Body of pancreas (tissue), 4 donors: ENCODE results near the gene TMEM164. TPM values are rescaled to one million over a fixed set of nuclear protein-coding genes. Genes with fewer than 3 reads are reported as not detected.
A peak's percentile ranks its signal among the peaks of the same experiment; 100 is the strongest.

Source experiments
- ATAC-seq: fragments of 150-250 bp; one replicate; pipeline ENCODE4 v1.9.1; 2016
- DNase-seq, 4 donors: peaks; one replicate each; pipeline ENCODE4 v3.0.0-alpha.2; 2019
- H3K27ac ChIP-seq, 4 donors: fragments of 200-600 bp; sonication (generic); 1 replicate in 3 of 4; 2 replicates in 1 of 4; pipeline versions ENCODE4 v1.5.1 to v1.6.1; 2016 to 2019; ENCODE audit warnings: mild to moderate bottlenecking in 1 of 4, mixed read lengths in 1 of 4, moderate library complexity in 1 of 4
- H3K27me3 ChIP-seq, 2 donors: fragments of 200-600 bp; sonication (generic); one replicate each; pipeline ENCODE4 v1.6.0; 2016; ENCODE audit warnings: mild to moderate bottlenecking in 1 of 2
- H3K36me3 ChIP-seq, 2 donors: fragments of 200-600 bp; sonication (generic); replicated peaks in 1 of 2; 2 replicates each; pipeline ENCODE4 v1.5.1; 2016; ENCODE audit warnings: low read depth in 2 of 2; ENCODE audit not compliant: insufficient read depth in 1 of 2
- H3K4me1 ChIP-seq: fragments of 200-600 bp; sonication (generic); one replicate; pipeline ENCODE4 v1.6.0; 2016
- H3K4me3 ChIP-seq, 2 donors: fragments of 200-600 bp; sonication (generic); 1 replicate in 1 of 2; 2 replicates in 1 of 2; pipeline ENCODE4 v1.5.1; 2016 to 2019
- H3K9me3 ChIP-seq, 3 donors: fragments of 200-600 bp; sonication (generic); 1 replicate in 2 of 3; 2 replicates in 1 of 3; pipeline ENCODE4 v1.5.1; 2016
- POLR2A ChIP-seq, 3 donors: fragments of 450-650 bp; IDR thresholded peaks; one replicate each; pipeline ENCODE4 v1.6.1; 2016; ENCODE audit warnings: antibody characterized with exemption in 3 of 3, mild to moderate bottlenecking in 2 of 3
- WGBS, 2 donors: methylation state at CpG; one replicate each; pipeline ENCODE4 v1.1.5; 2017; 5-methylcytosine and 5-hydroxymethylcytosine counted together
- intact Hi-C: fragments of 100-400 bp; cut with DNase I; formaldehyde crosslinking; loops from one replicate; pipeline ENCODE4 v1.15.1; 2023
- total RNA-seq, 2 donors: library from RNA; depleted of rRNA; stranded (reverse); fragments of >200 nt; gene quantifications; one replicate each; pipeline ENCODE4 v1.1.0, GENCODE V29; 2016
- TF ChIP-seq, protein P1 (sequence below), 7 experiments: fragments of 450-650 bp in 4 of 7; fragments of 200-600 bp in 3 of 7; sonication (generic) in 3 of 7; IDR thresholded peaks; one replicate each; pipeline ENCODE4 v1.5.1; 2016 to 2019; ENCODE audit warnings: antibody characterized with exemption in 7 of 7

Gene TMEM164
- total RNA-seq, 2 donors from 2014 or later, result 16.1 to 334 TPM

DNA sequence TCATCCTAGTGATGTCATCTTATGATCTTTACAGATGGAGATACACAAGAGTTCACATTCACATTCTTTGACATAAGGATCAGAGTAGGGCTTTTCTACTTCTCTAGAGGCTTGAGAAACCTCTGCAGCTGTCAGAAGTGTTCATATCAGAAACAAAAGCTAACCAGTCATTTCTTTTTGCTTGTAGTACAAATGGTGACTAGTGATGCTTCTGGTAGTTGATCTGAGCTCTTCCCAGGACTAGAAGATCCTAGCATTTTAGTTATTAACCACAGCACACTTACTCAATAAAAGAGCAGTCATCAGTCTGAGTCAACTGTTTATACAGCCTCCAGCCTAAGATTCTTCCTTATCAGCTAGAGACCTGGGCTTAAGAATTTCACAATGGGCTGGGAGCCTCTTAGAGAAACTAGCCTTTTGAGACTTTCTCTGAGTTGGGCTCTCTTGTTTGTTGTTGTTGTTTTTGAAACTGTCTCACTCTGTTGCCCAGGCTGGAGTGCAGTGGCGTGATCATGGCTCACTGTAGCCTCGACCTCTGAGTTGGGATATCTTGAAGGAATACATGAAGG, 84.1 kb downstream of the TMEM164 start:
- Histone ChIP-seq H3K4me3 (no peak overlapping the region), H3K4me1 (peaks cover 29% of the 10 kb centered on the region), H3K27me3 (no peaks in the 10 kb centered on the region), H3K9me3 (no peaks in the 10 kb centered on the region), H3K27ac (peak overlapping the region in 3 of 4 donors; percentile 14 to 69 (median 55)), H3K36me3 (no peaks in the 10 kb centered on the region)
- WGBS, 2 donors, result 90 to 96% methylated on average over 2 of the region's 2 CpGs
- peak in 1 of 4 donors; percentile 17 for DNase-seq
- TF ChIP-seq, protein P1, sequence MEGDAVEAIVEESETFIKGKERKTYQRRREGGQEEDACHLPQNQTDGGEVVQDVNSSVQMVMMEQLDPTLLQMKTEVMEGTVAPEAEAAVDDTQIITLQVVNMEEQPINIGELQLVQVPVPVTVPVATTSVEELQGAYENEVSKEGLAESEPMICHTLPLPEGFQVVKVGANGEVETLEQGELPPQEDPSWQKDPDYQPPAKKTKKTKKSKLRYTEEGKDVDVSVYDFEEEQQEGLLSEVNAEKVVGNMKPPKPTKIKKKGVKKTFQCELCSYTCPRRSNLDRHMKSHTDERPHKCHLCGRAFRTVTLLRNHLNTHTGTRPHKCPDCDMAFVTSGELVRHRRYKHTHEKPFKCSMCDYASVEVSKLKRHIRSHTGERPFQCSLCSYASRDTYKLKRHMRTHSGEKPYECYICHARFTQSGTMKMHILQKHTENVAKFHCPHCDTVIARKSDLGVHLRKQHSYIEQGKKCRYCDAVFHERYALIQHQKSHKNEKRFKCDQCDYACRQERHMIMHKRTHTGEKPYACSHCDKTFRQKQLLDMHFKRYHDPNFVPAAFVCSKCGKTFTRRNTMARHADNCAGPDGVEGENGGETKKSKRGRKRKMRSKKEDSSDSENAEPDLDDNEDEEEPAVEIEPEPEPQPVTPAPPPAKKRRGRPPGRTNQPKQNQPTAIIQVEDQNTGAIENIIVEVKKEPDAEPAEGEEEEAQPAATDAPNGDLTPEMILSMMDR (IDR thresholded peaks at IDR 0.05), result no peak
- no peak for TF ChIP-seq POLR2A (IDR thresholded peaks at IDR 0.05)
- intact Hi-C loops, result no loop called here
- peak; percentile 80 for ATAC-seq

DNA sequence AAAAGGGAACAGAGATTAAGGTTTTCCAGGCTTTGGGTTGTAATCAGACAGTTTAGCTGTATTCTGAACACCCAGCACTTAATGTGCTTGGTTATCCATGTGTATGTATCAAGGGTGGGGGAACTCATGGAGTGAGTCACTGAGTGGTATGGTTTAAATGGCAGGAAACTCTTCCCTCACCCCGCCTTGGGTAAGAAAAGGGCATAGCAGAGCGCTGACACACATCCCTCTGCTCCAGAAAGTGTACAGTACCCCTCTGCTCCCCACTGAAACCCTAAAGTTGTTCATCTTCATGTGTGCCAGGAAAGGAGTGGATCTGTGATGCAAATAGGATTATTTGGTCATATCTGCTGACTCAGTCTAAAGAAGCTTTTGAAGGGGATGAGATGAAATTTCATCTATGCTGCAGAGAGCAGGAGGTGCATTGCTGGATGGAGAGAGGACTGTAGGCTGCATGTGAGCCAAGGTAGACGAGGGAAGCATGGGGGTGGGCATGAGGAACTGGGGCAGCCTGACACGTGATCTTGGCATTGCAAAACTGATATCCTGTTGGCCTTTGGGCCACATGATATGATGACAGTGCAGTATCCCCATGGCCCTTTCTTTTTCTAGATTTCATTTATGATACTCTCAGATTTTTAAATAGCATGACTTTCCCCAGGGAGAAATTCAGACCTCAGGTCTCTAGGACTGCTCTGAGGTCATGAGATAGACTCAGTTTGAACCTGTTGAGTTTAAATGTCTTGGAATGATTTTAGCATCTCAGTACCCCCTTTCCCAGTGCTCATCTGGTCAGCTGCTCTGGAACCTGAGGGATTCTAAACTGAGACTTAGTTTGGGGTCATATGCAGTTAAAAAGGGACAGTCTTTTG, 84.8 kb downstream of the TMEM164 start:
- intact Hi-C loops, result no loop called here
- Histone ChIP-seq H3K27ac (peak overlapping the region in 3 of 4 donors; percentile 14 to 69 (median 55)), H3K4me3 (no peak overlapping the region), H3K27me3 (no peaks in the 10 kb centered on the region), H3K4me1 (peaks cover 22% of the 10 kb centered on the region), H3K9me3 (no peaks in the 10 kb centered on the region), H3K36me3 (no peaks in the 10 kb centered on the region)
- no peak for ATAC-seq
- peak in 1 of 4 donors; percentile 21 for DNase-seq
- TF ChIP-seq, protein P1 (IDR thresholded peaks at IDR 0.05), result no peak
- TF ChIP-seq POLR2A (IDR thresholded peaks at IDR 0.05), result no peak
- 59 to 68% methylated on average over 4 of the region's 4 CpGs for WGBS, 2 donors

DNA sequence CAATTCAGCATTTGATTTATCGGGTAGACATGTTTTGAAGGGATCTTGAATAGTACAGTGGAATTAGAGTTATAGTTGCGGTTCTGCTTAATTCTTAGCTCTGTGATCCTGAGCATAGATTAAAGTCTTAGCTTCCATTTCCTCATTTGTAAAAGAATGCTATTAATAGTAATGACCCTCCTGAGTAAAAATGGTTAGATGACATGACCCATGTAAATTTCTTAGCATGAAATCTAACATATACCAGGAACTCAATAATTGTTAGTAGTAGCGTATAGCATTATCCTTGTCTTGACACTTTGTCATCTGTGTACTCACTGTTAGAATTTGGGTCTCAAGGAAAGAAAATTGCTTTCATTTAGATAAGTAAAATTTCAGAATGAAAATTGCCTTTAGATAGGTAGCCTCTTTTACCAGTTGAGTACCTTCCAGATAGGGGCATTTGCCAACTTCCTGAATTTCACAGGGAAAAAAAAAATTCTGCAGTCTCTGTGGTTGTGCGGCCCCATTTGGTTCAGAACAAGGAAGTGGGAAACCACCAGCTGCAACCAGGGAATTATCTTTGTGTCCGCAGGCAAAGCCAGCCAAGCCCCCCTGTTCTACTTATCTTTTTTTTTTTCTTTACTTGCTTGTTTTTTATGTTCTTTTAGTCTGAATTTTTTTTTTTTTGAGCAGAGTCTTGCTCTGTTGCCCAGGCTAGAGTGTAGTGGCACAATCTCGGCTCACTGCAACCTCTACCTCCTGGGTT, 86.9 kb downstream of the TMEM164 start:
- WGBS, 2 donors, result 39 to 57% methylated on average over 6 of the region's 6 CpGs
- peak overlapping the region in 2 of 4 donors; percentile 40 to 62 for H3K27ac ChIP-seq

DNA sequence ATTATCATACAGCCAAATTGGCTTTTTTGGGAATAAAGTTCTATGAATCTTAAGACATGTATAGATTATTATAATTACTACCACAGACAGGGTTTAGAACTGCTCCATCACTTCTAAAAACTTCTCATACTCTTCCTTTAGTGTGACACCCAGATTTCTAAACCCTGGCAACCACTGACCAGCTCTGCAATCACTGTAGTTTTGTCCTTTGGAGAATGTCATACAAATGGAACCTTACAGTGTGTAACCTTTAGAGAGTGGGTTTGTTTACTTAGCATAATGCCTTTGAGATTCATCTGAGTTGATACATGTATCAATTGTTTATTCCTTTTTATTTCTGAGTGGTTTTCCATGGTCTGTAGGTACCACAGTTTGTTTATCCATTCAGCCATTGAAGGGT, 95.0 kb downstream of the TMEM164 start:
- intact Hi-C loops, result no loop called here
- Histone ChIP-seq H3K4me3 (no peak overlapping the region), H3K27me3 (no peaks in the 10 kb centered on the region), H3K27ac (no peak overlapping the region), H3K9me3 (no peaks in the 10 kb centered on the region), H3K4me1 (no peaks in the 10 kb centered on the region), H3K36me3 (no peaks in the 10 kb centered on the region)
- ATAC-seq, result no peak
- no peak for TF ChIP-seq POLR2A (IDR thresholded peaks at IDR 0.05)
- TF ChIP-seq, protein P1 (IDR thresholded peaks at IDR 0.05), result no peak
- no peak for DNase-seq

More for the DNA sequence above, 86.9 kb downstream of the TMEM164 start:
- Histone ChIP-seq H3K4me1 (peaks cover 22% of the 10 kb centered on the region), H3K36me3 (no peaks in the 10 kb centered on the region), H3K27me3 (no peaks in the 10 kb centered on the region), H3K9me3 (no peaks in the 10 kb centered on the region), H3K4me3 (no peak overlapping the region)
- ATAC-seq (peak; percentile 72), DNase-seq (peak; percentile 47 to 79 (median 64))
- TF ChIP-seq, protein P1 (IDR thresholded peaks at IDR 0.05), result no peak
- TF ChIP-seq POLR2A (IDR thresholded peaks at IDR 0.05), result no peak
- intact Hi-C loops, result no loop called here
